Stimulated activated naive B cell treated with anti-CD40 and anti-IgM and Interleukin-4, amounts not matched to agents 10 μg/mL and 1 μg/mL and 100 μg/mL, for 72 hours (primary cell): ENCODE results near the gene BATF2.
"Not testable (repeated sequence)": the region's sequence is repeated elsewhere in the genome, so short reads cannot be mapped to it uniquely, and the experiment has no call there.

ENCODE experiments used
- ATAC-seq, 2 donors: fragments of 150-1000 bp; cut with Tn5 transposase; replicated peaks; 2 replicates each; pipeline ENCODE4 v1.10.0; 2021; ENCODE audit warnings: moderate library complexity in 1 of 2
- DNase-seq: peaks from one replicate; pipeline ENCODE4 v3.0.0; 2021
- H3K27ac Mint-ChIP-seq: one replicate; pipeline ENCODE4 v1.8.0; 2022; ENCODE audit warnings: mild to moderate bottlenecking, mixed read lengths
- H3K27me3 Mint-ChIP-seq, 2 donors: one replicate each; pipeline ENCODE4 v1.8.0; 2022; ENCODE audit warnings: mixed read lengths in 2 of 2
- H3K36me3 Mint-ChIP-seq, 2 donors: one replicate each; pipeline ENCODE4 v1.8.0; 2022; ENCODE audit warnings: mixed read lengths in 2 of 2, mild to moderate bottlenecking in 1 of 2
- H3K4me1 Mint-ChIP-seq, 2 donors: one replicate each; pipeline ENCODE4 v1.8.0; 2022; ENCODE audit warnings: mixed read lengths in 2 of 2, mild to moderate bottlenecking in 1 of 2
- H3K4me3 Mint-ChIP-seq, 2 donors: one replicate each; pipeline ENCODE4 v1.8.0; 2022; ENCODE audit warnings: mild to moderate bottlenecking in 2 of 2, mixed read lengths in 2 of 2, moderate library complexity in 1 of 2
- H3K9me3 Mint-ChIP-seq, 2 donors: one replicate each; pipeline ENCODE4 v1.8.0; 2022; ENCODE audit warnings: mixed read lengths in 2 of 2, mild to moderate bottlenecking in 1 of 2

The BATF2 gene

GRCh38 chr11:64999478-64999877, 2.7 kb upstream of the BATF2 start:
- ATAC-seq: no peak
- no peak for DNase-seq
- H3K36me3 Mint-ChIP-seq: no peaks in the 10 kb centered on the region
- H3K4me1 Mint-ChIP-seq: peaks cover 23 to 25% of the 10 kb centered on the region in 2 donors
- no peak overlapping the region for H3K4me3 Mint-ChIP-seq
- H3K27me3 Mint-ChIP-seq: no peaks in the 10 kb centered on the region
- no peak overlapping the region for H3K27ac Mint-ChIP-seq
- no peaks in the 10 kb centered on the region for H3K9me3 Mint-ChIP-seq

- H3K36me3 Mint-ChIP-seq: no peaks in the 10 kb centered on the region
- DNase-seq (no peak), ATAC-seq (no peak)
- H3K9me3 Mint-ChIP-seq: no peaks in the 10 kb centered on the region
- H3K27me3 Mint-ChIP-seq: no peaks in the 10 kb centered on the region
- H3K27ac Mint-ChIP-seq: peak overlapping the region; percentile 59
- no peak overlapping the region for H3K4me3 Mint-ChIP-seq
- peaks cover 25% of the 10 kb centered on the region in 2 donors for H3K4me1 Mint-ChIP-seq
Observed at GRCh38 chr11:64998690-64999431, 2.1 kb upstream of the BATF2 start.

- ATAC-seq: no peak
- DNase-seq: no peak
- Mint-ChIP-seq H3K27ac (no peak overlapping the region), H3K36me3 (no peaks in the 10 kb centered on the region), H3K27me3 (no peaks in the 10 kb centered on the region), H3K9me3 (no peaks in the 10 kb centered on the region), H3K4me3 (no peak overlapping the region), H3K4me1 (peaks cover 25 to 26% of the 10 kb centered on the region in 2 donors)
Observed at GRCh38 chr11:64998141-64998540, 1.4 kb upstream of the BATF2 start.

GRCh38 chr11:64996327-64996709, 453 bp downstream of the BATF2 start:
- Mint-ChIP-seq H3K4me3 (peak overlapping the region; percentile 74), H3K4me1 (peaks cover 33 to 39% of the 10 kb centered on the region in 2 donors), H3K27me3 (no peaks in the 10 kb centered on the region), H3K36me3 (no peaks in the 10 kb centered on the region), H3K9me3 (no peaks in the 10 kb centered on the region), H3K27ac (no peak overlapping the region)
- ATAC-seq (peak in 1 of 2 donors; percentile 10), DNase-seq (no peak)

- ATAC-seq (no peak), DNase-seq (no peak)
- no peaks in the 10 kb centered on the region for H3K36me3 Mint-ChIP-seq
- no peaks in the 10 kb centered on the region for H3K9me3 Mint-ChIP-seq
- no peak overlapping the region for H3K4me3 Mint-ChIP-seq
- no peaks in the 10 kb centered on the region for H3K27me3 Mint-ChIP-seq
- H3K27ac Mint-ChIP-seq: no peak overlapping the region
- H3K4me1 Mint-ChIP-seq: peaks cover 43 to 59% of the 10 kb centered on the region in 2 donors
Observed at GRCh38 chr11:64994318-64994717, 2.5 kb downstream of the BATF2 start.

- H3K4me1 Mint-ChIP-seq: peaks cover 36 to 55% of the 10 kb centered on the region in 2 donors
- no peak overlapping the region for H3K4me3 Mint-ChIP-seq
- H3K36me3 Mint-ChIP-seq: no peaks in the 10 kb centered on the region
- no peak for DNase-seq
- peak overlapping the region; percentile 15 for H3K27ac Mint-ChIP-seq
- H3K9me3 Mint-ChIP-seq: no peaks in the 10 kb centered on the region
- no peaks in the 10 kb centered on the region for H3K27me3 Mint-ChIP-seq
- ATAC-seq: peak; percentile 62 to 63
Observed at GRCh38 chr11:64990222-64990923, 6.4 kb downstream of the BATF2 start.

- Mint-ChIP-seq H3K27me3 (no peaks in the 10 kb centered on the region), H3K4me3 (peak overlapping the region in 1 of 2 donors; percentile 6), H3K9me3 (peaks cover 0 to 4% of the 10 kb centered on the region in 2 donors), H3K36me3 (no peaks in the 10 kb centered on the region), H3K27ac (no peak overlapping the region), H3K4me1 (peaks cover 41 to 64% of the 10 kb centered on the region in 2 donors)
- no peak for ATAC-seq
- no peak for DNase-seq
Observed at GRCh38 chr11:64989416-64989815, 7.4 kb downstream of the BATF2 start.

- no peak for ATAC-seq
- Mint-ChIP-seq H3K27me3 (no peaks in the 10 kb centered on the region), H3K9me3 (peaks cover 0 to 4% of the 10 kb centered on the region in 2 donors), H3K36me3 (no peaks in the 10 kb centered on the region), H3K4me1 (peaks cover 42 to 72% of the 10 kb centered on the region in 2 donors), H3K4me3 (no peak overlapping the region), H3K27ac (no peak overlapping the region)
- DNase-seq: no peak
Observed at GRCh38 chr11:64987998-64988854, 8.5 kb downstream of the BATF2 start.

GRCh38 chr11:64983339-64983738, 13.4 kb downstream of the BATF2 start:
- not testable (repeated sequence) for H3K36me3 Mint-ChIP-seq, ATAC-seq, H3K27me3 Mint-ChIP-seq, DNase-seq, H3K4me3 Mint-ChIP-seq, H3K27ac Mint-ChIP-seq, H3K9me3 Mint-ChIP-seq
- H3K4me1 Mint-ChIP-seq: peaks cover 17 to 36% of the 10 kb centered on the region in 2 donors

- Mint-ChIP-seq H3K27ac (no peak overlapping the region), H3K36me3 (no peaks in the 10 kb centered on the region), H3K27me3 (no peaks in the 10 kb centered on the region), H3K4me1 (peaks cover 8 to 14% of the 10 kb centered on the region in 2 donors), H3K9me3 (peaks cover 0 to 2% of the 10 kb centered on the region in 2 donors), H3K4me3 (no peak overlapping the region)
- ATAC-seq: no peak
- no peak for DNase-seq
Observed at GRCh38 chr11:64976651-64977050, 20.1 kb downstream of the BATF2 start.

- Mint-ChIP-seq H3K27me3 (no peaks in the 10 kb centered on the region), H3K4me3 (no peak overlapping the region), H3K36me3 (no peaks in the 10 kb centered on the region), H3K9me3 (peaks cover 0 to 2% of the 10 kb centered on the region in 2 donors), H3K27ac (no peak overlapping the region), H3K4me1 (peaks cover 13 to 24% of the 10 kb centered on the region in 2 donors)
- ATAC-seq (no peak), DNase-seq (no peak)
Observed at GRCh38 chr11:64974124-64974523, 22.6 kb downstream of the BATF2 start.

GRCh38 chr11:64971421-64972233, 25.1 kb downstream of the BATF2 start, which contains the start of gene MAJIN:
TSS of gene MAJIN (minus strand) at chr11:64972108. CDS start at chr11:64959405, 12,703 bp downstream.
- Mint-ChIP-seq H3K27me3 (no peaks in the 10 kb centered on the region), H3K27ac (peak within 1 kb of the TSS; percentile 65), H3K9me3 (no peaks in the 10 kb centered on the region), H3K4me3 (peak within 1 kb of the TSS; percentile 73 to 79), H3K4me1 (peaks cover 13 to 24% of the 10 kb centered on the region in 2 donors), H3K36me3 (no peaks in the 10 kb centered on the region)
- peak; percentile 80 for DNase-seq
- ATAC-seq: peak; percentile 71 to 83

- DNase-seq (peak; percentile 8), ATAC-seq (peak; percentile 46 to 71)
- Mint-ChIP-seq H3K36me3 (no peaks in the 10 kb centered on the region), H3K4me1 (peaks cover 13 to 24% of the 10 kb centered on the region in 2 donors), H3K27me3 (no peaks in the 10 kb centered on the region), H3K4me3 (peak overlapping the region; percentile 64 to 79), H3K27ac (peak overlapping the region; percentile 65), H3K9me3 (no peaks in the 10 kb centered on the region)
Observed at GRCh38 chr11:64970731-64971151, 26.0 kb downstream of the BATF2 start.
